Esophagus squamous epithelium (tissue), 4 donors: ENCODE data around the gene STAG1.

Experiments
- CTCF ChIP-seq, 6 experiments: fragments of 450-650 bp in 4 of 6; fragments of 200-600 bp in 2 of 6; sonication (generic) in 2 of 6; IDR thresholded peaks; one replicate each; pipeline ENCODE4 v1.5.1; 2016 to 2019; ENCODE audit warnings: antibody characterized with exemption in 6 of 6, mild to moderate bottlenecking in 4 of 6, moderate library complexity in 4 of 6
- POLR2A ChIP-seq, 4 donors: fragments of 450-650 bp; IDR thresholded peaks; one replicate each; pipeline ENCODE4 v1.6.1; 2017; ENCODE audit warnings: antibody characterized with exemption in 4 of 4, mild to moderate bottlenecking in 4 of 4, moderate library complexity in 3 of 4

- TF ChIP-seq CTCF (IDR thresholded peaks at IDR 0.05): no peak
- no peak for TF ChIP-seq POLR2A (IDR thresholded peaks at IDR 0.05)
Observed at GRCh38 chr3:136353461-136353860, 398.7 kb downstream of the STAG1 start.
